HG03457 (cell line): Measurements from ENCODE around the gene PRCC.

ENCODE experiments used
- ATAC-seq: cut with Tn5 transposase; IDR thresholded peaks from one replicate; pipeline ENCODE4 v1.9.1; 2021; ENCODE audit warnings: moderate number of reproducible peaks; ENCODE audit not compliant: unreplicated experiment

PRCC gene

GRCh38 chr1:156795374-156795733 is 28.0 kb downstream of the PRCC start:
- ATAC-seq: no peak

GRCh38 chr1:156795787-156796186 is 28.5 kb downstream of the PRCC start:
- no peak for ATAC-seq

GRCh38 chr1:156796340-156797097 is 29.2 kb downstream of the PRCC start:
- ATAC-seq: no peak

- ATAC-seq: no peak
Measured at GRCh38 chr1:156797212-156797871, 30.0 kb downstream of the PRCC start.

- ATAC-seq: no peak
Measured at GRCh38 chr1:156801409-156802121, 34.2 kb downstream of the PRCC start.

- no peak for ATAC-seq
Measured at GRCh38 chr1:156802421-156802935, 35.1 kb downstream of the PRCC start.

- ATAC-seq: no peak
Measured at GRCh38 chr1:156803086-156803851, 35.9 kb downstream of the PRCC start.

GRCh38 chr1:156804026-156804425 is 36.7 kb downstream of the PRCC start:
- ATAC-seq: no peak

GRCh38 chr1:156804572-156805243 is 37.4 kb downstream of the PRCC start:
- no peak for ATAC-seq

GRCh38 chr1:156805766-156806511 is 38.6 kb downstream of the PRCC start:
- ATAC-seq: no peak

GRCh38 chr1:156806512-156807440 is 39.4 kb downstream of the PRCC start:
- ATAC-seq: no peak

- ATAC-seq: no peak
Measured at GRCh38 chr1:156807627-156808026, 40.3 kb downstream of the PRCC start.

- no peak for ATAC-seq
Measured at GRCh38 chr1:156808186-156809030, 41.1 kb downstream of the PRCC start.

GRCh38 chr1:156809281-156809680 is 41.9 kb downstream of the PRCC start:
- no peak for ATAC-seq

- ATAC-seq: no peak
Measured at GRCh38 chr1:156809711-156810366, 42.5 kb downstream of the PRCC start.

GRCh38 chr1:156811168-156811567 is 43.8 kb downstream of the PRCC start:
- no peak for ATAC-seq

- no peak for ATAC-seq
Measured at GRCh38 chr1:156812293-156812990, 45.1 kb downstream of the PRCC start.
